Heart left ventricle (tissue), 13 donors: ENCODE data around the gene SHC1.

Experiments
- POLR2A ChIP-seq, 2 donors: fragments of 450-650 bp; IDR thresholded peaks; one replicate each; pipeline ENCODE4 v1.6.1; 2017; ENCODE audit warnings: antibody characterized with exemption in 2 of 2, mild to moderate bottlenecking in 2 of 2, moderate library complexity in 2 of 2
- TF ChIP-seq, protein P1 (sequence below), 12 donors: fragments of 200-600 bp; sonication (generic) in 4 of 12; IDR thresholded peaks; one replicate each; pipeline versions ENCODE4 v1.5.0 to v1.8.0; 2018 to 2022; ENCODE audit warnings: antibody characterized with exemption in 12 of 12, mild to moderate bottlenecking in 5 of 12
- donor health status: ischemic (EF 13 %, LVEDD 7.1; RV severe dilation, severe dysfunction).
- donor health status: DM: no; HTN: yes; CAD: no.
- donor health status: DM: no; HTN: no; CAD: no.
- donor health status: ischemic (EF 25% LVEDD 6.9; RV normal size, moderate dysfunction).
- donor health status: ischemic (EF 25% LVEDD 5.7; RV mildly dilated, moderate dysfunction).
- donor health status: ischemic (EF 35%, LVEDD 5.7; RV mildly dilated, moderate dysfunction).
- donor health status: nonischemic (EF 11% LVEDD 7.7; RV severe dilation, severe dysfunction).
- donor health status: DM: yes; HTN: yes; CAD: no.
- donor health status: PGD.
- donor health status: ischemic (EF 29% LVEDD 5.4; RV normal size, mild dysfunction).
- donor health status: nonischemic (EF 23%, LVEDD 6.1; RV moderate dilation, normal function).

GRCh38 chr1:154970631-154971340 is at the start of gene SHC1:
- TF ChIP-seq, protein P1, sequence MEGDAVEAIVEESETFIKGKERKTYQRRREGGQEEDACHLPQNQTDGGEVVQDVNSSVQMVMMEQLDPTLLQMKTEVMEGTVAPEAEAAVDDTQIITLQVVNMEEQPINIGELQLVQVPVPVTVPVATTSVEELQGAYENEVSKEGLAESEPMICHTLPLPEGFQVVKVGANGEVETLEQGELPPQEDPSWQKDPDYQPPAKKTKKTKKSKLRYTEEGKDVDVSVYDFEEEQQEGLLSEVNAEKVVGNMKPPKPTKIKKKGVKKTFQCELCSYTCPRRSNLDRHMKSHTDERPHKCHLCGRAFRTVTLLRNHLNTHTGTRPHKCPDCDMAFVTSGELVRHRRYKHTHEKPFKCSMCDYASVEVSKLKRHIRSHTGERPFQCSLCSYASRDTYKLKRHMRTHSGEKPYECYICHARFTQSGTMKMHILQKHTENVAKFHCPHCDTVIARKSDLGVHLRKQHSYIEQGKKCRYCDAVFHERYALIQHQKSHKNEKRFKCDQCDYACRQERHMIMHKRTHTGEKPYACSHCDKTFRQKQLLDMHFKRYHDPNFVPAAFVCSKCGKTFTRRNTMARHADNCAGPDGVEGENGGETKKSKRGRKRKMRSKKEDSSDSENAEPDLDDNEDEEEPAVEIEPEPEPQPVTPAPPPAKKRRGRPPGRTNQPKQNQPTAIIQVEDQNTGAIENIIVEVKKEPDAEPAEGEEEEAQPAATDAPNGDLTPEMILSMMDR (IDR thresholded peaks at IDR 0.05) = no peak
- TF ChIP-seq POLR2A (IDR thresholded peaks at IDR 0.05) = peak; percentile 48 to 93
